ENCODE measurements around the gene HOXB9.

Gene HOXB9

GRCh38 chr17:48634493-48635208 is 8.5 kb upstream of the HOXB9 start:
- no peak for TF ChIP-seq JUND (IDR thresholded peaks at IDR 0.05; ENCODE audit: low read depth)
- in situ Hi-C loops (cut with HindIII; ENCODE audit: low pct_unique_long_range_greater_than_20kb, low sequenced_read_pairs), result no loop called here
- DNase-seq (ENCODE audit: low read depth in 1 of 2, low spot score in 1 of 2), result no peak

DNA sequence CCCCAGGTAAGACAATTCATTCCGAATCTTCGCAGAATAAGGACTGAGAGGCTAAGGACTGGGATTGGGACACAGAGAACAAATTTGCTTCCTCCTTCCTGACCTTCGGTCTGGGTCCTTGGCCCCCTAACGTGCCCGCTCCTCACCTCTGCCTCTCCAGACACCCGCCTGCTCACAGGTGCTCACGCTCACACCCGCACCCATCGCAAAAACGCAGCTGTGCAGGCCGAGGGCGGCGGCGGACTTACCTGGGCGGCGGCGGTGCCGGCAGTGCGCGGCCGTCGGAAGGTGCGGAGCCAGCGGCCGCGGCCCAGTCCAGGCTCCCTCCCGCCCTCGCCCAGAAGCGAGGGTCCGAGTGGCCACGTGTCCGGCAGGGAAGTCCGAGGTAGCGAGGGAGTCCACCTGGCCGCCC is 7.1 kb upstream of the HOXB9 start:
- no peak for DNase-seq (ENCODE audit: low read depth in 1 of 2, low spot score in 1 of 2)
- in situ Hi-C loops (cut with HindIII; ENCODE audit: low pct_unique_long_range_greater_than_20kb, low sequenced_read_pairs), result no loop called here
- no peak for TF ChIP-seq JUND (IDR thresholded peaks at IDR 0.05; ENCODE audit: low read depth)

- in situ Hi-C loops (cut with HindIII; ENCODE audit: low pct_unique_long_range_greater_than_20kb, low sequenced_read_pairs), result no loop called here
- DNase-seq (ENCODE audit: low read depth in 1 of 2, low spot score in 1 of 2), result no peak
- TF ChIP-seq JUND (IDR thresholded peaks at IDR 0.05; ENCODE audit: low read depth), result no peak
Measured at GRCh38 chr17:48632579-48633265, 6.6 kb upstream of the HOXB9 start.

- no peak for DNase-seq (ENCODE audit: low read depth in 1 of 2, low spot score in 1 of 2)
- no peak for TF ChIP-seq JUND (IDR thresholded peaks at IDR 0.05; ENCODE audit: low read depth)
- in situ Hi-C loops (cut with HindIII; ENCODE audit: low pct_unique_long_range_greater_than_20kb, low sequenced_read_pairs), result no loop called here
Measured at GRCh38 chr17:48631693-48632578, 5.8 kb upstream of the HOXB9 start.

DNA sequence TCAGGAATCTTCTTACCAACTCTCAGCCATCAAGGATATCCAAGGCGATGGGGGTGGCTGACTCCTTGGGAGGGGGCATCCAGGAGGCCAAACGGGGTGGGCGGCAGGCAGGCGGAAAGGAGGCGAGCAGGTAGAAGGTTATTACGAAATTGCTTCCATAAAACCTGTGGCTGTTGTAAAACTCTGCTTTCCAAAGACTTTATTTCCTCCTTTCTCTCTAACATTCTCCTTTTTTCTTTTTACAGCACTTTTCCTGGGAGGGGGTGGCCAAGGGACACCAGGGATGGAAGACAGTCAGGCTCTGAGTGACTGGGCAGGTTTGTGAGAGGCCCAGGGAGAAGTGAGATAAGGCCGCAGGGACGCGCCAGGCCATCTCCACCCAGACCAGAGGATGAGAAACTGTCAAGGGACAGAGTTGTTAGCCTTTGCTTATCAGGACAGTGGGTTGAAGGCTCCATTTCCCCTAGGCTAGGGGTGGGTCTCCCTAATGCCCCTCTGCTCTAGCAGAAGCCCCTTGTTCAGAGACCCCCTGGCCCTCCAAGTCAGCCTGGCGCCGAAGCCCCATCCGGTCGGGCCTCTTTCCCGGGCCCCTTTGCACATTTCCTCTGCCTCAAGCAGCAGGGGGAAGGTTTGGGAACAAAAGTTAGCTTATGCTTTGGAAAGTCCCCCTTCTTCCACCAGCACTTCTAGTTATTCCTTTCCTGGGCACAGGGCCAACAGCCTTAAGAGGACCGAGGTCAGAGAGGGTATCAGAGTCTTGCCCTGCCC is 5.0 kb upstream of the HOXB9 start:
- no peak for DNase-seq (ENCODE audit: low read depth in 1 of 2, low spot score in 1 of 2)
- in situ Hi-C loops (cut with HindIII; ENCODE audit: low pct_unique_long_range_greater_than_20kb, low sequenced_read_pairs), result no loop called here
- no peak for TF ChIP-seq JUND (IDR thresholded peaks at IDR 0.05; ENCODE audit: low read depth)

GRCh38 chr17:48630009-48630924 is 4.1 kb upstream of the HOXB9 start:
- in situ Hi-C loops (cut with HindIII; ENCODE audit: low pct_unique_long_range_greater_than_20kb, low sequenced_read_pairs), result no loop called here
- no peak for DNase-seq (ENCODE audit: low read depth in 1 of 2, low spot score in 1 of 2)
- no peak for TF ChIP-seq JUND (IDR thresholded peaks at IDR 0.05; ENCODE audit: low read depth)

DNA sequence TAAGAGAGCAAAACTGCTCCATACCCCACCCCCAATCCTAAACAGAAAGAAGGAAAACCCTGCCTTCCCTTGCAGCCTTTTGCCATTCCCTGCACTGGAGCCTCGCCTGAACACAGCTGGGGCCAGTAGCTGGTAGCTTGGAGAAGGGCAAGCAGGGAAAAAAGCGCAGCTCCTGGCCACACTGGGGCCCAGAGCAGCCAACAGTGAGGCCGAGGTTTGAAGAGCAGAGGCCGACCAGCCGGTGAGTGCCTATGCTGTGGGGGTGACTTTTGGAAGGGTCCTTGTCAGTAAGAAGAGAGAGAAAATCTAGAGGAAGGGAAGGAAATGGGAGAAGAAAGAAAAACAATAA is 3.2 kb upstream of the HOXB9 start:
- no peak for TF ChIP-seq JUND (IDR thresholded peaks at IDR 0.05; ENCODE audit: low read depth)
- in situ Hi-C loops (cut with HindIII; ENCODE audit: low pct_unique_long_range_greater_than_20kb, low sequenced_read_pairs), result no loop called here
- no peak for DNase-seq (ENCODE audit: low read depth in 1 of 2, low spot score in 1 of 2)

DNA sequence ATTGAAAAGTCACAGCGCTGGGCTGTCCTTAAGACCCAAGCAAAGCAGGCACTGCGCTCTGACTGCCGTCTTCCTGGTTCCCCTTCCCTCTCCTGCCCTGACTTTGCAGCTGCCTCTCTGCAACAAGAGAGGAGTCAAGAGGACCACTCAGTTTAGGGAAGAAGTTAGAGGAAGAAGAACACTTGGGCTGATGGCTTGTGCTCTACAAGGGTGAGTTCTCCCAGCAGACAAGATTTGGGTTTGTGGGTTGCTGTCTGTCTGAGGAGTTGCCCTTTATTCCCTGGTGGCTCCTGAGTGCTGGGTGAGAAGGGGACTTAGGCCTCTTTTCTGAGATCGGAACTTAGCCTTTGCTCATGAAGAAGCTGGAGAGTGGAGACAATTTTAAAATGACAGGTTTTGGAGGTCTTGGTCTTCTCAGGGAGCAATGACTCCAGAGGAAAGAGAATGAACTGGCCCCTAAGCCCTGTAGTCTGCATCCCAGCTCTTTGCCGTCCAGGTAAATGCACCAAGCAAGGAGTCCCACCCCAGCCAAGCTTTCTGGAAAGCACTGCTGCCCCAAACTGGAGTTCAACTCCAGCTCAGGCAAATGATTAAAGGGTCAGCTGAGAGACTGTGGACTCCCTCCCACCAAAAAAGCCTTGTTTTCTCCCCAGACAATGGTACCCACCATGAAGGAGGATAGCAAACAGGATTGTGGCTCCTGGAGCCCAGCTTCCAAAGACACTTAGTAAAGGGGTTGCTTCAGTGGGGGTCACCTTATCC is 2.7 kb upstream of the HOXB9 start:
- no peak for TF ChIP-seq JUND (IDR thresholded peaks at IDR 0.05; ENCODE audit: low read depth)
- in situ Hi-C loops (cut with HindIII; ENCODE audit: low pct_unique_long_range_greater_than_20kb, low sequenced_read_pairs), result no loop called here
- DNase-seq (ENCODE audit: low read depth in 1 of 2, low spot score in 1 of 2), result no peak

DNA sequence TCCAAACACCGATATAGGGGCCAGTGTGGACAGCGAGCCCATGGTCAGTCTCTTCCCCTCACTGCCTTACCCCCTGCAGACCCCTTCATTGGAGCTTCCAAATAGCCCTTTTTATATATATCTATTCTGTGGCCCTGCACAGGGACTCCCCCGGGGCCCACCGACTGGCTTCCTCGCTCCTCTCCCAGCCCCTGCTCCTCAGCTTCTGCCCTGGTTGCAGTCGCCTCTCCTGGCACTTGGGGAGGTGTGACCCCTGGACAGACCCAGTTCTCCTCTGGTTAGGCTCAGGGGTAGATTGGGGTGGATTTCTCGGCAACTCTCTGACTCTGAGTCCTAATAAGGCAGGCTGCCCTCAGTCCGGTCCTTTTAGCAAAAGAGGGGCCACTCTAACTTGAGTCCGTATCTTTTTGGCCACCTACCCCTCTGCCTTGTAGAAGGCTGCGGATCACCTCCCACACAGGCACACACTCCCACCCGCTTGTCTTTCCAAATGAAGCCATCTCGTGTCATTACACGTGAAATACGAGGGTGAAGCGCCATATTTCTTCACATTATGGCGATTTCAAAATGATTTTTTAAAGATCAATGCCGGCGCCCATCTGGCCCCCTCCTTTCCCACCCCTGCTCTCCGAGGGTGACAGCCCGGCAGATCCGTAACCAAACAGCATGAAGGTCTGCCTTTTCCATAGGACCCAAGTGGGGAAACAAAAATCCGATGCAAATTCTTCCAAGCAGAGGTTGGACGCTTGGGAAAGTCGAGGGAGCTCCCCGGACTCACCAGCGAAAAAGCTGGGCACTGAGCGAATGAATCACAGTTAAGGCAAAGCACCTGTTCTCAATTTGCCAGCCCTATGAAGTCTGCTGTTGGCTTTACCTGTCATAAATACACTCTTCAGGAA is 1.7 kb upstream of the HOXB9 start:
- TF ChIP-seq JUND (IDR thresholded peaks at IDR 0.05; ENCODE audit: low read depth), result no peak
- in situ Hi-C loops (cut with HindIII; ENCODE audit: low pct_unique_long_range_greater_than_20kb, low sequenced_read_pairs), result no loop called here
- DNase-seq (ENCODE audit: low read depth in 1 of 2, low spot score in 1 of 2), result no peak

DNA sequence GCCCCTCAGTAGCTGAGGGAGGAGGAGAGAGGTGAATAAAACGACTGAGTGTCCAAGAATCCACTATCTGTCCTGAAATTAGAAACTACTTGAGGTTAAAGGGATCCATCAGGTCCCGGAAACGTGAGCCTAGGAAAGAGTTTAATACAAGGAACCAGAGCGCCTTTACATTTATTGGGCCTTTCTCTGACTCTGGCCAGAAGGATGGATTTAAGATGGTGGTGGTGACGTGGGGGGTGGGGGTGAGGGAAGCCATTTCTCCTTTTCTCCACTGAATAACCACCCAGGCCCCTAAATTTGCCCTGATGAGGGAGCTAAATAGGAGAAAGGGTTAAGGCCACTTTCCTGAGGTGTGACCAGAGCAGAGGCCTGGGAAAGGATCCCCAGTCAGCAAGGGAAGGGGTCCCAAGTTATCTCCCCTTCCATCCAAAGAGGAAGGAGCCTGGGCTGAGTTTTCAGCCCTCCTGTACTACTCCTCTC is 1.0 kb upstream of the HOXB9 start:
- DNase-seq (ENCODE audit: low read depth in 1 of 2, low spot score in 1 of 2), result no peak
- in situ Hi-C loops (cut with HindIII; ENCODE audit: low pct_unique_long_range_greater_than_20kb, low sequenced_read_pairs), result no loop called here
- TF ChIP-seq JUND (IDR thresholded peaks at IDR 0.05; ENCODE audit: low read depth), result no peak
